K562 (cell line): Measurements from ENCODE around the gene TKT. TPM values are rescaled to one million over a fixed set of nuclear protein-coding genes. Genes with fewer than 3 reads are reported as not detected.

ENCODE experiments used
- ATF3 ChIP-seq, 2 experiments: fragments of 450-650 bp in 1 of 2; sonication (generic) in 1 of 2; formaldehyde crosslinking in 1 of 2; IDR thresholded peaks in 1 of 2; conservative IDR thresholded peaks in 1 of 2; 2 replicates each; pipeline versions ENCODE4 v1.6.1 to v1.8.1; 2016 to 2023; ENCODE audit warnings: mild to moderate bottlenecking in 2 of 2, moderate library complexity in 2 of 2, inconsistent platforms in 1 of 2, missing genetic modification reagents in 1 of 2
- BMI1 ChIP-seq: fragments of 150-350 bp; IDR thresholded peaks from 2 replicates; pipeline ENCODE4 v1.6.1; 2014; ENCODE audit warnings: low read length
- CEBPB ChIP-seq: fragments of 450-650 bp; IDR thresholded peaks from 2 replicates; pipeline ENCODE4 v1.6.1; 2016; ENCODE audit warnings: missing genetic modification characterization, missing compliant biosample characterization
- CREB3L1 ChIP-seq: fragments of 450-650 bp; IDR thresholded peaks from 2 replicates; pipeline ENCODE4 v1.6.1; 2014; ENCODE audit warnings: low read depth, mild to moderate bottlenecking, moderate library complexity, borderline replicate concordance
- CREBBP ChIP-seq: IDR thresholded peaks from one replicate; pipeline ENCODE4 v1.6.1; 2012; ENCODE audit warnings: low read depth, mild to moderate bottlenecking, control low read depth, inconsistent platforms, low read length
- DIDO1 ChIP-seq: fragments of 450-650 bp; IDR thresholded peaks from 2 replicates; pipeline ENCODE4 v1.6.1; 2016; ENCODE audit warnings: low read depth, missing biosample characterization, missing genetic modification characterization
- FOXA3 ChIP-seq, 2 experiments: fragments of 450-650 bp in 1 of 2; sonication (generic) in 1 of 2; formaldehyde crosslinking; IDR thresholded peaks in 1 of 2; conservative IDR thresholded peaks in 1 of 2; 2 replicates each; pipeline versions ENCODE4 v1.4.0 to v1.8.0; 2020 to 2022; ENCODE audit warnings: mild to moderate bottlenecking in 2 of 2, missing genetic modification reagents in 1 of 2
- HIVEP1 ChIP-seq: fragments of 250-450 bp; sonication (Bioruptor Pico); IDR thresholded peaks from 2 replicates; pipeline ENCODE4 v1.4.0; 2020; ENCODE audit warnings: mild to moderate bottlenecking
- NFE2 ChIP-seq: IDR thresholded peaks from 2 replicates; pipeline ENCODE4 v1.6.1; 2014; ENCODE audit warnings: antibody characterized with exemption, low read depth
- NR1H2 ChIP-seq: sonication (generic); formaldehyde crosslinking; IDR thresholded peaks from 2 replicates; pipeline ENCODE4 v1.4.0; 2020; ENCODE audit warnings: mild to moderate bottlenecking, missing genetic modification reagents
- PHTF2 ChIP-seq: fragments of 250-450 bp; sonication (Bioruptor Pico); IDR thresholded peaks from 2 replicates; pipeline ENCODE4 v1.5.0; 2021; ENCODE audit warnings: mild to moderate bottlenecking
- SOX6 ChIP-seq: fragments of 450-650 bp; IDR thresholded peaks from 2 replicates; pipeline ENCODE4 v1.6.1; 2014; ENCODE audit warnings: mild to moderate bottlenecking
- TSHZ1 ChIP-seq: fragments of 250-450 bp; sonication (Bioruptor Pico); IDR thresholded peaks from 2 replicates; pipeline ENCODE4 v1.4.0; 2020; ENCODE audit warnings: mild to moderate bottlenecking, moderate library complexity
- YY1 ChIP-seq, 3 experiments: IDR thresholded peaks; 2 replicates each; pipeline ENCODE4 v1.6.1; 2011; ENCODE audit warnings: low read length in 2 of 3, mild to moderate bottlenecking in 2 of 3, moderate library complexity in 2 of 3, borderline replicate concordance in 1 of 3, control low read depth in 1 of 3, low read depth in 1 of 3; ENCODE audit not compliant: insufficient read depth in 3 of 3, insufficient replicate concordance in 2 of 3, control insufficient read depth in 1 of 3, insufficient read length in 1 of 3; ENCODE audit errors: extremely low read depth in 1 of 3
- ZFX ChIP-seq: sonication (generic); formaldehyde crosslinking; IDR thresholded peaks from 2 replicates; pipeline ENCODE4 v1.8.0; 2022; ENCODE audit warnings: mild to moderate bottlenecking, missing genetic modification reagents, moderate library complexity
- ZNF512 ChIP-seq: IDR thresholded peaks from 2 replicates; pipeline ENCODE4 v1.6.1; 2016; ENCODE audit warnings: missing genetic modification characterization, missing compliant biosample characterization
- polyA plus RNA-seq, 8 experiments: library from polyadenylated mRNA; depleted of rRNA in 4 of 8; stranded (reverse) in 5 of 8; unstranded in 3 of 8; fragments of >200 nt; fragmentation: Nextera tagmentation in 2 of 8; fragmentation: Illumina TruSeq in 1 of 8; extraction: Ambion mirVana in 2 of 8; extraction: Trizol in 1 of 8; gene quantifications; 2 replicates each; pipeline versions ENCODE4 v1.2.1 to v1.2.3, GENCODE V29; 2011 to 2014; ENCODE audit warnings: inconsistent platforms in 1 of 8, missing spikeins in 1 of 8
- total RNA-seq, 7 experiments: library from RNA; depleted of rRNA in 6 of 7; stranded (reverse); fragments of >200 nt in 6 of 7; fragmentation: Illumina TruSeq in 2 of 7; extraction: Trizol in 2 of 7; gene quantifications; 2 replicates each; pipeline versions ENCODE4 v1.2.1 to v1.2.3, GENCODE V29; 2011 to 2021; ENCODE audit warnings: low replicate concordance in 1 of 7

Gene TKT
- total and polyA plus RNA-seq, 9 of the 15 experiments (the other 6 are each of a cell fraction or from before 2014, with no cell fraction given): 58.1 to 401 (median 187) TPM

GRCh38 chr3:53236112-53236841 lies 19.5 kb downstream of the TKT start (continued):
- TF ChIP-seq TSHZ1 (CRISPR knock-in tag): no peak
- TF ChIP-seq FOXA3 (CRISPR knock-in tag; conservative IDR thresholded peaks at IDR 0.05 in 1 of 2, IDR thresholded peaks at IDR 0.05 in 1 of 2): no peak
- no peak for TF ChIP-seq PHTF2
- no peak for TF ChIP-seq CREBBP
- no peak for TF ChIP-seq HIVEP1
- TF ChIP-seq DIDO1 (tag): no peak
- TF ChIP-seq ZFX (CRISPR knock-in tag): no peak
- TF ChIP-seq YY1 (IDR thresholded peaks at IDR 0.05; ENCODE audit: borderline replicate concordance in 1 of 3, control insufficient read depth in 1 of 3, extremely low read depth in 1 of 3, insufficient read depth in 3 of 3, insufficient read length in 1 of 3, insufficient replicate concordance in 2 of 3, low read depth in 1 of 3, low read length in 2 of 3): no peak
- no peak for TF ChIP-seq NR1H2 (CRISPR knock-in tag)
- no peak for TF ChIP-seq SOX6
- 0 out of 2 replicates have a peak, but pooled peaks have one; percentile 15 for TF ChIP-seq ATF3 (IDR thresholded peaks at IDR 0.05)
- TF ChIP-seq ATF3 (CRISPR knock-in tag; conservative IDR thresholded peaks at IDR 0.05): no peak
- no peak for TF ChIP-seq ZNF512 (tag)
- peak; percentile 95 for TF ChIP-seq NFE2
- no peak for TF ChIP-seq CEBPB (tag)
- no peak for TF ChIP-seq BMI1
- TF ChIP-seq CREB3L1: no peak
